MCF 10A (cell line): ENCODE measurements around the gene BTK. TPM values are rescaled to one million over a fixed set of nuclear protein-coding genes. Genes with fewer than 3 reads are reported as not detected.

Experiments
- BruUV-seq: library from RNA; stranded (reverse); fragments of 400-500 nt; replicated peaks from 2 replicates; lab custom pipeline; 2021; lab: Mats Ljungman, UMichigan
- CTCF ChIA-PET: fragments of 300-600 bp; sonication (Branson Sonifier 250); formaldehyde crosslinking; extraction: SDS; loops from one replicate; lab custom pipeline; 2021; ENCODE audit warnings: antibody characterized with exemption, inconsistent platforms; lab: Yijun Ruan, JAX
- POLR2A ChIA-PET: fragments of 300-600, 350-650 bp; sonication (Branson Sonifier 250); formaldehyde crosslinking; extraction: SDS; loops from one replicate; lab custom pipeline; 2020; ENCODE audit warnings: antibody characterized with exemption, inconsistent platforms; lab: Yijun Ruan, JAX
- DNase-seq: peaks from one replicate; pipeline ENCODE4 v3.0.0-alpha.2; 2018; ENCODE audit not compliant: unreplicated experiment
- H3K27ac Mint-ChIP-seq: one replicate; pipeline ENCODE4 v1.8.0; 2022; ENCODE audit warnings: mild to moderate bottlenecking, low read depth, mixed read lengths; ENCODE audit not compliant: unreplicated experiment
- H3K27me3 Mint-ChIP-seq: one replicate; pipeline ENCODE4 v1.8.0; 2022; ENCODE audit warnings: mixed read lengths; ENCODE audit not compliant: insufficient read depth, unreplicated experiment
- H3K36me3 Mint-ChIP-seq: one replicate; pipeline ENCODE4 v1.8.0; 2022; ENCODE audit warnings: mild to moderate bottlenecking, moderate library complexity, mixed read lengths; ENCODE audit not compliant: insufficient read depth, unreplicated experiment
- H3K4me1 Mint-ChIP-seq: one replicate; pipeline ENCODE4 v1.8.0; 2022; ENCODE audit warnings: mixed read lengths; ENCODE audit not compliant: insufficient read depth, unreplicated experiment
- H3K4me3 Mint-ChIP-seq: one replicate; pipeline ENCODE4 v1.8.0; 2022; ENCODE audit warnings: mild to moderate bottlenecking, moderate library complexity, mixed read lengths; ENCODE audit not compliant: unreplicated experiment
- H3K9me3 Mint-ChIP-seq: one replicate; pipeline ENCODE4 v1.8.0; 2022; ENCODE audit warnings: mixed read lengths; ENCODE audit not compliant: unreplicated experiment
- CTCF ChIP-seq: fragments of 200-600 bp; IDR thresholded peaks from one replicate; pipeline ENCODE4 v1.8.0; 2022; ENCODE audit warnings: antibody characterized with exemption, mild to moderate bottlenecking; ENCODE audit not compliant: unreplicated experiment
- intact Hi-C: fragments of 100-400 bp; cut with micrococcal nuclease; formaldehyde crosslinking; loops from 2 replicates; pipeline ENCODE4 v1.14.1; 2022
- total RNA-seq: library from RNA; stranded (reverse); gene quantifications from 2 replicates; pipeline ENCODE4 v1.2.3, GENCODE V29; 2022

BTK gene
- total RNA-seq, 1 experiment from 2014 or later, result not detected

- H3K36me3 Mint-ChIP-seq, result peaks cover 26% of the 10 kb centered on the region
- peak; percentile 77 for DNase-seq
- peaks cover 57% of the 10 kb centered on the region for H3K27me3 Mint-ChIP-seq
- no TSS peak for BruUV-seq
- H3K27ac Mint-ChIP-seq, result no peak overlapping the region
- ChIA-PET POLR2A (interaction anchor here (1.1 kb wide), 1 partner anchor 47 kb away, joined by 3 read pairs; no protein-coding TSS in a partner anchor), CTCF (interaction anchor here (0.6 to 3.7 kb wide), 25 partner anchors 8 to 728 kb away, joined by 3 to 28 read pairs (median 4); no protein-coding TSS in a partner anchor)
- H3K4me1 Mint-ChIP-seq, result peaks cover 3% of the 10 kb centered on the region
- TF ChIP-seq CTCF, result peak; percentile 50
- H3K9me3 Mint-ChIP-seq, result no peaks in the 10 kb centered on the region
- H3K4me3 Mint-ChIP-seq, result no peak overlapping the region
- intact Hi-C loops, result loop anchor here (2.0 to 5.0 kb wide), 4 partner anchors 182 to 672 kb away; no protein-coding TSS in a partner anchor
Observed at GRCh38 chrX:101415180-101416145, 29.5 kb upstream of the BTK start.

- Mint-ChIP-seq H3K27ac (no peak overlapping the region), H3K9me3 (no peaks in the 10 kb centered on the region), H3K4me3 (no peak overlapping the region), H3K27me3 (peaks cover 30% of the 10 kb centered on the region), H3K4me1 (peaks cover 6% of the 10 kb centered on the region), H3K36me3 (peaks cover 34% of the 10 kb centered on the region)
- no peak for TF ChIP-seq CTCF
- BruUV-seq, result no TSS peak
- no peak for DNase-seq
- CTCF ChIA-PET, result interaction anchor here (0.9 to 1.1 kb wide), 2 partner anchors 14 to 48 kb away, joined by 3 to 5 read pairs; no protein-coding TSS in a partner anchor
- POLR2A ChIA-PET, result no interaction called here
- intact Hi-C loops, result no loop called here
Observed at GRCh38 chrX:101411984-101412383, 26.0 kb upstream of the BTK start.

- no peaks in the 10 kb centered on the region for H3K9me3 Mint-ChIP-seq
- intact Hi-C loops, result no loop called here
- no peak for TF ChIP-seq CTCF
Observed at GRCh38 chrX:101410461-101410860, 24.5 kb upstream of the BTK start.

GRCh38 chrX:101409043-101409442 is 23.1 kb upstream of the BTK start:
- no peaks in the 10 kb centered on the region for H3K9me3 Mint-ChIP-seq
- TF ChIP-seq CTCF, result no peak
- peaks cover 29% of the 10 kb centered on the region for H3K27me3 Mint-ChIP-seq
- BruUV-seq, result no TSS peak
- H3K36me3 Mint-ChIP-seq, result peaks cover 37% of the 10 kb centered on the region
- peak overlapping the region; percentile 91 for H3K27ac Mint-ChIP-seq
- intact Hi-C loops, result no loop called here
- ChIA-PET POLR2A (interaction anchor here (1.0 kb wide), 1 partner anchor 18 kb away, joined by 3 read pairs; no protein-coding TSS in a partner anchor), CTCF (interaction anchor here (0.6 kb wide), 3 partner anchors 12 to 550 kb away, joined by 3 to 5 read pairs (median 4); no protein-coding TSS in a partner anchor)
- peaks cover 6% of the 10 kb centered on the region for H3K4me1 Mint-ChIP-seq
- DNase-seq, result no peak
- H3K4me3 Mint-ChIP-seq, result peak overlapping the region; percentile 81

More at GRCh38 chrX:101410461-101410860, 24.5 kb upstream of the BTK start:
- peak overlapping the region; percentile 81 for H3K4me3 Mint-ChIP-seq
- no TSS peak for BruUV-seq
- H3K27ac Mint-ChIP-seq, result peak overlapping the region; percentile 54
- H3K36me3 Mint-ChIP-seq, result peaks cover 34% of the 10 kb centered on the region
- H3K4me1 Mint-ChIP-seq, result peaks cover 6% of the 10 kb centered on the region
- H3K27me3 Mint-ChIP-seq, result peaks cover 29% of the 10 kb centered on the region
- ChIA-PET POLR2A (interaction anchor here (0.6 to 1.0 kb wide), 2 partner anchors 18 to 1274 kb away, joined by 4 to 7 read pairs; no protein-coding TSS in a partner anchor), CTCF (no interaction called here)
- DNase-seq, result no peak
